IMR-90 (cell line): Measurements from ENCODE around the gene GSTP1.
"Not testable (repeated sequence)": the region's sequence is repeated elsewhere in the genome, so short reads cannot be mapped to it uniquely, and the experiment has no call there.

Experiments used
- BHLHE40 ChIP-seq: fragments of 150-350 bp; IDR thresholded peaks from 2 replicates; pipeline ENCODE4 v1.6.1; 2016; ENCODE audit warnings: mild to moderate bottlenecking, low read depth, low read length
- CEBPB ChIP-seq: IDR thresholded peaks from 2 replicates; pipeline ENCODE4 v1.6.1; 2012; ENCODE audit warnings: low read depth, low read length, improper control_type of control experiment
- MAFK ChIP-seq: IDR thresholded peaks from 2 replicates; pipeline ENCODE4 v1.6.1; 2012; ENCODE audit warnings: low read depth, low read length, improper control_type of control experiment
- POLR2A ChIP-seq: IDR thresholded peaks from 2 replicates; pipeline ENCODE4 v1.6.1; 2012; ENCODE audit warnings: mild to moderate bottlenecking, low read depth, low read length
- RAD21 ChIP-seq: IDR thresholded peaks from 2 replicates; pipeline ENCODE4 v1.6.1; 2012; ENCODE audit warnings: low read length, improper control_type of control experiment
- SMC3 ChIP-seq: fragments of 150-350 bp; IDR thresholded peaks from 2 replicates; pipeline ENCODE4 v1.6.1; 2016; ENCODE audit warnings: low read depth, mild to moderate bottlenecking, antibody characterized with exemption, low read length, moderate library complexity
- TF ChIP-seq, protein P1 (sequence below): conservative IDR thresholded peaks from 2 replicates; pipeline ENCODE4 v1.5.1; 2012; ENCODE audit warnings: mild to moderate bottlenecking, low read depth, low read length, improper control_type of control experiment

DNA sequence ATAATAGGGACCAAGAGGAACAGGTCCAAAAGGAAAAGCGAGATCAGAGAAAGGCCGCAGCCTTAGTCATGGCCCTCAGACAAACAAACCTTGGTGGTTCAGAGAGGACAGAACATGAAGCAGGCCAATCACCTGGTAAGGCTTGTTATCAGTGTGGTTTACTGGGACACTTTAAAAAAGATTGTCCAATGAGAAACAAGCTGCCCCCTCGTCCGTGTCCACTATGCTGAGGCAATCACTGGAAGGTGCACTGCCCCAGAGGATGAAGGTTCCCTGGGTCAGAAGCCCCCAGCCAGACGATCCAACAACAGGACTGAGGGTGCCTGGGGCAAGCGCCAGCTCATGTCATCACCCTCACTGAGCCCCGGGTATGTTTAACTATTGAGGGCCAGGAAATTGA is 39.3 kb downstream of the GSTP1 start:
- TF ChIP-seq RAD21, CEBPB, POLR2A, BHLHE40, SMC3, MAFK: not testable (repeated sequence)
- TF ChIP-seq, protein P1, sequence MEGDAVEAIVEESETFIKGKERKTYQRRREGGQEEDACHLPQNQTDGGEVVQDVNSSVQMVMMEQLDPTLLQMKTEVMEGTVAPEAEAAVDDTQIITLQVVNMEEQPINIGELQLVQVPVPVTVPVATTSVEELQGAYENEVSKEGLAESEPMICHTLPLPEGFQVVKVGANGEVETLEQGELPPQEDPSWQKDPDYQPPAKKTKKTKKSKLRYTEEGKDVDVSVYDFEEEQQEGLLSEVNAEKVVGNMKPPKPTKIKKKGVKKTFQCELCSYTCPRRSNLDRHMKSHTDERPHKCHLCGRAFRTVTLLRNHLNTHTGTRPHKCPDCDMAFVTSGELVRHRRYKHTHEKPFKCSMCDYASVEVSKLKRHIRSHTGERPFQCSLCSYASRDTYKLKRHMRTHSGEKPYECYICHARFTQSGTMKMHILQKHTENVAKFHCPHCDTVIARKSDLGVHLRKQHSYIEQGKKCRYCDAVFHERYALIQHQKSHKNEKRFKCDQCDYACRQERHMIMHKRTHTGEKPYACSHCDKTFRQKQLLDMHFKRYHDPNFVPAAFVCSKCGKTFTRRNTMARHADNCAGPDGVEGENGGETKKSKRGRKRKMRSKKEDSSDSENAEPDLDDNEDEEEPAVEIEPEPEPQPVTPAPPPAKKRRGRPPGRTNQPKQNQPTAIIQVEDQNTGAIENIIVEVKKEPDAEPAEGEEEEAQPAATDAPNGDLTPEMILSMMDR: not testable (repeated sequence)
